HT1080 (cell line): Measurements from ENCODE around the gene TMEM237. TPM values are rescaled to one million over a fixed set of nuclear protein-coding genes. Genes with fewer than 3 reads are reported as not detected.

Source experiments
- small RNA-seq: library from RNA; depleted of rRNA; stranded (forward); fragments of <200 nt; gene quantifications from one replicate; pipeline ENCODE3, GENCODE V24; 2014
- total RNA-seq: library from RNA; depleted of rRNA; stranded (reverse); fragments of >200 nt; shearing (Covaris generic); gene quantifications from 2 replicates; pipeline ENCODE4 v1.2.3, GENCODE V29; 2014; rRNA removed

Gene TMEM237
- total RNA-seq, 1 experiment from 2014 or later, result 23.2 TPM

Small RNAs within 50 kb of the gene (small RNA-seq; reads per million reads assigned to genes)
- not detected for gene RNU6-651P

Other genes starting within 250 kb of the TMEM237 start
- gene TRAK2, start 192.0 kb downstream of the TMEM237 start, total RNA-seq, result 11.7 and 14.4 TPM in 2 replicates
- gene STRADB, start 191.8 kb downstream of the TMEM237 start, total RNA-seq, result 37.2 and 41.4 TPM in 2 replicates
- gene MPP4, start 55.1 kb upstream of the TMEM237 start, total RNA-seq, result 26.4 and 31.2 TPM in 2 replicates
- 11.7 and 15.8 TPM in 2 replicates for gene ALS2, start 137.4 kb upstream of the TMEM237 start, total RNA-seq
- 0.72 TPM in 1 of 2 replicates, not detected in the other for gene CDK15, start 163.0 kb upstream of the TMEM237 start, total RNA-seq